Germinal center (tissue), 1 donor: ENCODE results near the gene KCNE4.

Source experiments
- DNase-seq: peaks from one replicate; pipeline ENCODE4 v3.0.0; 2012; ENCODE audit warnings: mixed read lengths, low spot score

KCNE4 gene

GRCh38 chr2:223041527-223042109 is 10.4 kb upstream of the KCNE4 start:
- DNase-seq = no peak

GRCh38 chr2:223042284-223042683 is 9.7 kb upstream of the KCNE4 start:
- DNase-seq = no peak

- no peak for DNase-seq
Measured at GRCh38 chr2:223042704-223043118, 9.3 kb upstream of the KCNE4 start.

- DNase-seq = no peak
Measured at GRCh38 chr2:223043164-223043941, 8.6 kb upstream of the KCNE4 start.

- no peak for DNase-seq
Measured at GRCh38 chr2:223044092-223044836, 7.7 kb upstream of the KCNE4 start.

- DNase-seq = no peak
Measured at GRCh38 chr2:223044916-223045700, 6.9 kb upstream of the KCNE4 start.

GRCh38 chr2:223046470-223047040 is 5.4 kb upstream of the KCNE4 start:
- no peak for DNase-seq

GRCh38 chr2:223047260-223047761 is 4.7 kb upstream of the KCNE4 start:
- no peak for DNase-seq

GRCh38 chr2:223048519-223048918 is 3.5 kb upstream of the KCNE4 start:
- DNase-seq = no peak

GRCh38 chr2:223049356-223049755 is 2.6 kb upstream of the KCNE4 start:
- no peak for DNase-seq

GRCh38 chr2:223050188-223050587 is 1.8 kb upstream of the KCNE4 start:
- DNase-seq = no peak

GRCh38 chr2:223050900-223051504 is 988 bp upstream of the KCNE4 start:
- DNase-seq = no peak

- no peak for DNase-seq
Measured at GRCh38 chr2:223052548-223053483, 826 bp downstream of the KCNE4 start.

- DNase-seq = no peak
Measured at GRCh38 chr2:223053484-223054192, 1.6 kb downstream of the KCNE4 start.

- DNase-seq = no peak
Measured at GRCh38 chr2:223054193-223054781, 2.3 kb downstream of the KCNE4 start.

- DNase-seq = no peak
Measured at GRCh38 chr2:223055140-223055539, 3.1 kb downstream of the KCNE4 start.

- DNase-seq = no peak
Measured at GRCh38 chr2:223055836-223056235, 3.8 kb downstream of the KCNE4 start.

- no peak for DNase-seq
Measured at GRCh38 chr2:223056701-223057418, 4.9 kb downstream of the KCNE4 start.
